HG02870 (cell line): Measurements from ENCODE around the gene DNAJB5.

Source experiments
- ATAC-seq: cut with Tn5 transposase; IDR thresholded peaks from one replicate; pipeline ENCODE4 v1.9.1; 2021; ENCODE audit warnings: mild to moderate bottlenecking, moderate library complexity; ENCODE audit not compliant: unreplicated experiment

DNAJB5 gene

GRCh38 chr9:34983209-34983608, 6.3 kb upstream of the DNAJB5 start:
- ATAC-seq: peak; percentile 47

- no peak for ATAC-seq
These were observed 5.5 kb upstream of the DNAJB5 start for GRCh38 chr9:34984049-34984448.

GRCh38 chr9:34985311-34985899, 4.1 kb upstream of the DNAJB5 start:
- no peak for ATAC-seq

GRCh38 chr9:34986540-34987047, 3.0 kb upstream of the DNAJB5 start:
- ATAC-seq: no peak

- no peak for ATAC-seq
These were observed 2.2 kb upstream of the DNAJB5 start for GRCh38 chr9:34987160-34987901.

GRCh38 chr9:34988218-34989002, 1.1 kb upstream of the DNAJB5 start:
- no peak for ATAC-seq

GRCh38 chr9:34989946-34990635, 546 bp downstream of the DNAJB5 start:
- ATAC-seq: no peak

- no peak for ATAC-seq
These were observed 1.5 kb downstream of the DNAJB5 start for GRCh38 chr9:34990908-34991606.

GRCh38 chr9:34991607-34992375, 2.2 kb downstream of the DNAJB5 start:
- ATAC-seq: no peak

GRCh38 chr9:34992376-34992951, 2.9 kb downstream of the DNAJB5 start:
- no peak for ATAC-seq

- no peak for ATAC-seq
These were observed 4.1 kb downstream of the DNAJB5 start for GRCh38 chr9:34993502-34994259.

GRCh38 chr9:34994260-34994899, 4.8 kb downstream of the DNAJB5 start:
- no peak for ATAC-seq

GRCh38 chr9:34994900-34995669, 5.5 kb downstream of the DNAJB5 start:
- ATAC-seq: no peak

GRCh38 chr9:34995670-34996060, 6.1 kb downstream of the DNAJB5 start:
- ATAC-seq: no peak

- no peak for ATAC-seq
These were observed 6.8 kb downstream of the DNAJB5 start for GRCh38 chr9:34996181-34996904.

GRCh38 chr9:34996905-34997279, 7.3 kb downstream of the DNAJB5 start:
- no peak for ATAC-seq

- no peak for ATAC-seq
These were observed 7.8 kb downstream of the DNAJB5 start for GRCh38 chr9:34997379-34997781.
